HUES48 (cell line): ENCODE results near the gene RAG2.

ENCODE experiments used
- H3K27ac ChIP-seq: one replicate; pipeline ENCODE4 v1.7.0; 2013; ENCODE audit warnings: low read depth, low read length, inconsistent platforms
- H3K27me3 ChIP-seq: 2 replicates; pipeline ENCODE4 v1.6.1; 2013; ENCODE audit warnings: mild to moderate bottlenecking, low read length; ENCODE audit not compliant: control insufficient read depth, insufficient read depth
- H3K36me3 ChIP-seq: 2 replicates; pipeline ENCODE4 v1.6.1; 2013; ENCODE audit warnings: low read length; ENCODE audit not compliant: control insufficient read depth, insufficient read depth
- H3K4me1 ChIP-seq: 2 replicates; pipeline ENCODE4 v1.6.1; 2013; ENCODE audit warnings: mild to moderate bottlenecking, low read length; ENCODE audit not compliant: control insufficient read depth, insufficient read depth
- H3K4me3 ChIP-seq: 2 replicates; pipeline ENCODE4 v1.5.1; 2013; ENCODE audit warnings: mild to moderate bottlenecking, low read depth, low read length
- H3K9ac ChIP-seq: 2 replicates; pipeline ENCODE4 v1.6.1; 2013; ENCODE audit warnings: mild to moderate bottlenecking, low read depth, low read length, moderate library complexity
- H3K9me3 ChIP-seq: 2 replicates; pipeline ENCODE4 v1.6.1; 2013; ENCODE audit warnings: low read length; ENCODE audit not compliant: control insufficient read depth, insufficient read depth

RAG2 gene

GRCh38 chr11:36596880-36597279 is 1.2 kb downstream of the RAG2 start:
- H3K4me1 ChIP-seq: 0 out of 2 replicates have a peak, but pooled peaks cover 7% of the 10 kb centered on the region
- no peak overlapping the region for H3K27ac ChIP-seq
- no peak overlapping the region for H3K9ac ChIP-seq

GRCh38 chr11:36594316-36594989 is 3.6 kb downstream of the RAG2 start, which contains the start of gene IFTAP:
Gene IFTAP (plus strand): TSS chr11:36594502. CDS start chr11:36610104, 15,602 bp downstream.
- H3K27ac ChIP-seq: peak within 1 kb of the TSS; percentile 63
- H3K4me3 ChIP-seq: peak within 1 kb of the TSS; percentile 80
- peak within 1 kb of the TSS; percentile 57 for H3K9ac ChIP-seq
- H3K27me3 ChIP-seq: peaks cover 13% of the 10 kb centered on the region
- no peaks in the 10 kb centered on the region for H3K36me3 ChIP-seq
- H3K9me3 ChIP-seq: peaks cover 3% of the 10 kb centered on the region; the same call in 1 of the 2 replicates
- 0 out of 2 replicates have a peak, but pooled peaks cover 7% of the 10 kb centered on the region for H3K4me1 ChIP-seq

More at GRCh38 chr11:36596880-36597279, 1.2 kb downstream of the RAG2 start:
- Histone ChIP-seq H3K4me3 (no peak overlapping the region), H3K36me3 (no peaks in the 10 kb centered on the region), H3K9me3 (peaks cover 3% of the 10 kb centered on the region; the same call in 1 of the 2 replicates), H3K27me3 (no peaks in the 10 kb centered on the region; the same call in 1 of the 2 replicates)

GRCh38 chr11:36591433-36591832 is 6.6 kb downstream of the RAG2 start:
- Histone ChIP-seq H3K27me3 (peaks cover 26% of the 10 kb centered on the region), H3K9me3 (peaks cover 3% of the 10 kb centered on the region; the same call in 1 of the 2 replicates), H3K9ac (no peak overlapping the region), H3K27ac (no peak overlapping the region), H3K36me3 (no peaks in the 10 kb centered on the region), H3K4me3 (no peak overlapping the region), H3K4me1 (0 out of 2 replicates have a peak, but pooled peaks cover 7% of the 10 kb centered on the region)

- Histone ChIP-seq H3K36me3 (no peaks in the 10 kb centered on the region), H3K27me3 (peaks cover 26% of the 10 kb centered on the region), H3K4me3 (no peak overlapping the region), H3K9me3 (peaks cover 3% of the 10 kb centered on the region; the same call in 1 of the 2 replicates), H3K9ac (no peak overlapping the region), H3K4me1 (0 out of 2 replicates have a peak, but pooled peaks cover 7% of the 10 kb centered on the region), H3K27ac (no peak overlapping the region)
Measured at GRCh38 chr11:36590513-36590912, 7.5 kb downstream of the RAG2 start.

- Histone ChIP-seq H3K36me3 (no peaks in the 10 kb centered on the region), H3K4me3 (no peak overlapping the region), H3K9ac (no peak overlapping the region), H3K27ac (no peak overlapping the region), H3K9me3 (no peaks in the 10 kb centered on the region), H3K27me3 (peaks cover 26% of the 10 kb centered on the region), H3K4me1 (no peaks in the 10 kb centered on the region)
Measured at GRCh38 chr11:36588099-36588498, 9.9 kb downstream of the RAG2 start.

GRCh38 chr11:36586543-36586942 is 11.5 kb downstream of the RAG2 start:
- H3K27me3 ChIP-seq: peaks cover 26% of the 10 kb centered on the region
- H3K9me3 ChIP-seq: peaks cover 9% of the 10 kb centered on the region
- no peaks in the 10 kb centered on the region for H3K4me1 ChIP-seq
- no peak overlapping the region for H3K9ac ChIP-seq
- H3K4me3 ChIP-seq: no peak overlapping the region
- no peaks in the 10 kb centered on the region for H3K36me3 ChIP-seq
- no peak overlapping the region for H3K27ac ChIP-seq

- no peaks in the 10 kb centered on the region for H3K4me1 ChIP-seq
- peaks cover 8% of the 10 kb centered on the region for H3K27me3 ChIP-seq
- H3K9me3 ChIP-seq: peaks cover 21% of the 10 kb centered on the region
- no peaks in the 10 kb centered on the region for H3K36me3 ChIP-seq
- no peak overlapping the region for H3K9ac ChIP-seq
- H3K27ac ChIP-seq: no peak overlapping the region
- H3K4me3 ChIP-seq: no peak overlapping the region
Measured at GRCh38 chr11:36583667-36584066, 14.4 kb downstream of the RAG2 start.

GRCh38 chr11:36581536-36581935 is 16.5 kb downstream of the RAG2 start:
- Histone ChIP-seq H3K36me3 (no peaks in the 10 kb centered on the region), H3K4me1 (no peaks in the 10 kb centered on the region), H3K4me3 (no peak overlapping the region), H3K9ac (no peak overlapping the region), H3K27ac (no peak overlapping the region), H3K27me3 (no peaks in the 10 kb centered on the region), H3K9me3 (peaks cover 21% of the 10 kb centered on the region)

- Histone ChIP-seq H3K27ac (no peak overlapping the region), H3K36me3 (no peaks in the 10 kb centered on the region), H3K4me3 (no peak overlapping the region), H3K9me3 (peaks cover 21% of the 10 kb centered on the region), H3K9ac (no peak overlapping the region), H3K4me1 (no peaks in the 10 kb centered on the region), H3K27me3 (no peaks in the 10 kb centered on the region)
Measured at GRCh38 chr11:36578458-36578857, 19.6 kb downstream of the RAG2 start.

- H3K4me3 ChIP-seq: no peak overlapping the region
- no peaks in the 10 kb centered on the region for H3K4me1 ChIP-seq
- H3K9ac ChIP-seq: no peak overlapping the region
- peaks cover 21% of the 10 kb centered on the region for H3K9me3 ChIP-seq
- no peaks in the 10 kb centered on the region for H3K27me3 ChIP-seq
- H3K27ac ChIP-seq: no peak overlapping the region
- no peaks in the 10 kb centered on the region for H3K36me3 ChIP-seq
Measured at GRCh38 chr11:36577859-36578258, 20.2 kb downstream of the RAG2 start.

GRCh38 chr11:36577373-36577772 is 20.7 kb downstream of the RAG2 start:
- Histone ChIP-seq H3K9me3 (peaks cover 19% of the 10 kb centered on the region), H3K27ac (no peak overlapping the region), H3K9ac (no peak overlapping the region), H3K4me3 (no peak overlapping the region), H3K36me3 (no peaks in the 10 kb centered on the region), H3K27me3 (no peaks in the 10 kb centered on the region), H3K4me1 (no peaks in the 10 kb centered on the region)
